OCI-LY3 (cell line): ENCODE data around the gene SULF2.

Experiments used
- H2AFZ ChIP-seq: fragments of 200-600, 300-600 bp; shearing (Covaris generic); 2 replicates; pipeline ENCODE4 v1.6.0; 2014; ENCODE audit warnings: antibody characterized with exemption, low read depth, low read length
- H3K27ac ChIP-seq: fragments of 200-600, 300-600 bp; sonication (generic); 2 replicates; pipeline ENCODE4 v1.5.1; 2014; ENCODE audit warnings: mild to moderate bottlenecking, low read length, moderate library complexity, mixed read lengths
- H3K27me3 ChIP-seq: fragments of 200-600, 300-600 bp; sonication (generic); 2 replicates; pipeline ENCODE4 v1.6.1; 2014; ENCODE audit warnings: low read depth, low read length, mixed read lengths
- H3K36me3 ChIP-seq: fragments of 200-600, 300-600 bp; sonication (generic); replicated peaks from 2 replicates; pipeline ENCODE3; 2014; ENCODE audit warnings: low read depth, low read length, mixed read lengths
- H3K4me1 ChIP-seq: fragments of 300-600, 200-600 bp; sonication (generic); 2 replicates; pipeline ENCODE4 v1.6.1; 2014; ENCODE audit warnings: low read length, mixed read lengths
- H3K4me2 ChIP-seq: fragments of 200-600, 300-600 bp; sonication (generic); 2 replicates; pipeline ENCODE4 v1.6.1; 2014; ENCODE audit warnings: low read length, mixed read lengths
- H3K4me3 ChIP-seq: fragments of 300-600, 200-600 bp; sonication (generic); 2 replicates; pipeline ENCODE4 v1.5.1; 2014; ENCODE audit warnings: antibody characterized with exemption, mild to moderate bottlenecking, low read length, moderate library complexity
- H3K79me2 ChIP-seq: fragments of 300-600, 200-600 bp; shearing (Covaris generic); 2 replicates; pipeline ENCODE4 v1.6.1; 2014; ENCODE audit warnings: mild to moderate bottlenecking, low read length, mixed read lengths
- H3K9ac ChIP-seq: fragments of 300-600, 200-600 bp; shearing (Covaris generic); 2 replicates; pipeline ENCODE4 v1.6.0; 2014; ENCODE audit warnings: mild to moderate bottlenecking, low read length, moderate library complexity
- H3K9me3 ChIP-seq: fragments of 200-600, 300-600 bp; shearing (Covaris generic); 2 replicates; pipeline ENCODE4 v1.6.1; 2014; ENCODE audit warnings: low read length, mixed read lengths; ENCODE audit not compliant: insufficient read depth
- H4K20me1 ChIP-seq: fragments of 200-600, 300-600 bp; sonication (generic); 2 replicates; pipeline ENCODE4 v1.6.1; 2016; ENCODE audit warnings: low read length, mixed read lengths; ENCODE audit not compliant: insufficient read depth
- EZH2phosphoT487 ChIP-seq: fragments of 200-600 bp; shearing (Covaris generic); IDR thresholded peaks from 2 replicates; pipeline ENCODE4 v1.6.1; 2018; ENCODE audit warnings: antibody characterized with exemption, mixed run types, low read depth
- TF ChIP-seq, protein P1 (sequence below): fragments of 200-600, 300-600 bp; sonication (generic); IDR thresholded peaks from 2 replicates; pipeline ENCODE4 v1.5.1; 2014; ENCODE audit warnings: antibody characterized with exemption, low read length, low read depth

The SULF2 gene

GRCh38 chr20:47708953-47709833 lies 76.1 kb downstream of the SULF2 start:
- TF ChIP-seq EZH2phosphoT487: no peak
- TF ChIP-seq, protein P1, sequence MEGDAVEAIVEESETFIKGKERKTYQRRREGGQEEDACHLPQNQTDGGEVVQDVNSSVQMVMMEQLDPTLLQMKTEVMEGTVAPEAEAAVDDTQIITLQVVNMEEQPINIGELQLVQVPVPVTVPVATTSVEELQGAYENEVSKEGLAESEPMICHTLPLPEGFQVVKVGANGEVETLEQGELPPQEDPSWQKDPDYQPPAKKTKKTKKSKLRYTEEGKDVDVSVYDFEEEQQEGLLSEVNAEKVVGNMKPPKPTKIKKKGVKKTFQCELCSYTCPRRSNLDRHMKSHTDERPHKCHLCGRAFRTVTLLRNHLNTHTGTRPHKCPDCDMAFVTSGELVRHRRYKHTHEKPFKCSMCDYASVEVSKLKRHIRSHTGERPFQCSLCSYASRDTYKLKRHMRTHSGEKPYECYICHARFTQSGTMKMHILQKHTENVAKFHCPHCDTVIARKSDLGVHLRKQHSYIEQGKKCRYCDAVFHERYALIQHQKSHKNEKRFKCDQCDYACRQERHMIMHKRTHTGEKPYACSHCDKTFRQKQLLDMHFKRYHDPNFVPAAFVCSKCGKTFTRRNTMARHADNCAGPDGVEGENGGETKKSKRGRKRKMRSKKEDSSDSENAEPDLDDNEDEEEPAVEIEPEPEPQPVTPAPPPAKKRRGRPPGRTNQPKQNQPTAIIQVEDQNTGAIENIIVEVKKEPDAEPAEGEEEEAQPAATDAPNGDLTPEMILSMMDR: no peak
- Histone ChIP-seq H3K27me3 (peaks cover 78% of the 10 kb centered on the region), H3K36me3 (no peaks in the 10 kb centered on the region), H3K27ac (no peak overlapping the region), H3K9ac (no peak overlapping the region), H3K4me1 (peaks cover 30% of the 10 kb centered on the region), H3K79me2 (no peaks in the 10 kb centered on the region), H4K20me1 (peaks cover 6% of the 10 kb centered on the region; the same call in 1 of the 2 replicates), H2AFZ (no peak overlapping the region), H3K9me3 (no peaks in the 10 kb centered on the region), H3K4me3 (no peak overlapping the region), H3K4me2 (peak overlapping the region; percentile 59)

DNA sequence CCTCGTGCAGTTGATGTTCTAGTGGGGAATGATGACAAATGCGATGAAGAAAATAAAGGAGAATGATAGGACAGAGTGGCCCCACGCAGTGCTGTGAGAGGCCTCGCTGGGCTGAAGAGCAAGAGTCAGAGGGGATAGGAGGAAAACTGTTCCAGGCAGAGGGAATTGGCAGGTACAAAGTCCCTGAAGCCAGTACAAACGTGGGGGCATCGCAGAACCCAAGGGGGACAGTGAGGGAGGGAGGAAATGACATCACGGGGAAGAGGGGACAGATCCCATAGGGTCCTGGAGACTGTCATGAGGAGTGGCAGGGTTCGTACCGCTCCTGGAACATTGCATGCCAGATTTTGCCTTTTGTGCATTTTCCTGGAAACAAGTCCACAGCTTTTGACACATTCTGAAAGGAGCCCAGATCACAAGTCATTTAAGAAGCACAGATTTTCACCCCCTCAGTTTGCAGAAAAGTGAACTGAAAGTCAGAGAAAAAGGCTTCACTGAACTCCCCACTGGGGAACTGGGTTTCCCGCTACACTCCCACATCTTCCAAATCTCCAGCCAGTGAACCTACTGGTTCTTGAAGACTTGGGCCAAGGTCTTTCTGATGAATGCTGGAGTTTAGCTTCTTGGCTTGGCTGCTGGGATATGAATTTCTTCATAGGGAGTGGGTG lies 77.0 kb downstream of the SULF2 start:
- TF ChIP-seq, protein P1: no peak
- TF ChIP-seq EZH2phosphoT487: no peak
- H3K4me2 ChIP-seq: peak overlapping the region; percentile 59
- H4K20me1 ChIP-seq: peaks cover 6% of the 10 kb centered on the region; the same call in 1 of the 2 replicates

DNA sequence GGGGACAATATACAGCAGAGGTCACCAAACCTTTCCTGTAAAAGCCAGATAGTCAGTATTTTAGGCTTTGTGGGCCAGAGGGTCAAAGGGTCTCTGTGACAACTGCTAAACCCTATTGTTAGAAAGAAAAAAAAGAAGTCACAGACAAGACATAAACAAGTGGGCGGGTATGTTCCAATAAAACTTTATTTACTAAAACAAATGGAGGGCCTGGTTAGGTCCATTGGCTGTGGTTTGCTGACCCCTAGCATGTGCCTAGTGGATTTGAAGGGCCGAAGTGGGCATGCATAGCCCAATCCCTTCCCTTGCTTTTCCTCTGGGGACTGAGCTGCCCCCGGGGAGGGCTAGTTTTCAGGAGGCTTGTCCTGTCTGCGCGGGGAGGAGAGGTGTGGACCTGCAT lies 78.9 kb downstream of the SULF2 start:
- peaks cover 6% of the 10 kb centered on the region; the same call in 1 of the 2 replicates for H4K20me1 ChIP-seq
- H3K4me1 ChIP-seq: peaks cover 30% of the 10 kb centered on the region

More for the DNA sequence above, 77.0 kb downstream of the SULF2 start:
- H3K9me3 ChIP-seq: no peaks in the 10 kb centered on the region
- H3K4me1 ChIP-seq: peaks cover 30% of the 10 kb centered on the region
- H3K36me3 ChIP-seq: no peaks in the 10 kb centered on the region
- no peak overlapping the region for H3K27ac ChIP-seq
- no peak overlapping the region for H2AFZ ChIP-seq
- H3K27me3 ChIP-seq: peaks cover 78% of the 10 kb centered on the region
- no peak overlapping the region for H3K9ac ChIP-seq
- H3K79me2 ChIP-seq: no peaks in the 10 kb centered on the region
- peak overlapping the region; percentile 23 for H3K4me3 ChIP-seq

More for the DNA sequence above, 78.9 kb downstream of the SULF2 start:
- H3K79me2 ChIP-seq: no peaks in the 10 kb centered on the region
- TF ChIP-seq EZH2phosphoT487: no peak
- TF ChIP-seq, protein P1: no peak
- H3K4me3 ChIP-seq: no peak overlapping the region
- no peak overlapping the region for H3K27ac ChIP-seq
- H3K36me3 ChIP-seq: no peaks in the 10 kb centered on the region
- H3K9ac ChIP-seq: no peak overlapping the region
- no peak overlapping the region for H2AFZ ChIP-seq
- peaks cover 63% of the 10 kb centered on the region for H3K27me3 ChIP-seq
- no peaks in the 10 kb centered on the region for H3K9me3 ChIP-seq
- no peak overlapping the region for H3K4me2 ChIP-seq
